ENCODE data around the gene APOL3.
"Not testable (repeated sequence)": the region's sequence is repeated elsewhere in the genome, so short reads cannot be mapped to it uniquely, and the experiment has no call there.

APOL3 gene

GRCh38 chr22:36097880-36098279, 62.7 kb downstream of the APOL3 start:
- DNase-seq (ENCODE audit: low read depth) = no peak
- H3K4me3 ChIP-seq (ENCODE audit: low read length) = no peak overlapping the region
- no peak for TF ChIP-seq CTCF (conservative IDR thresholded peaks at IDR 0.05; ENCODE audit: low read length)

GRCh38 chr22:36090772-36091171, 69.8 kb downstream of the APOL3 start:
- H3K4me3 ChIP-seq (ENCODE audit: low read length); DNase-seq (ENCODE audit: low read depth): not testable (repeated sequence)
